NCI-H2196 treated with DMSO at 0.1 percent for 48 hours (cell line): ENCODE results near the gene RHBDD1.

ENCODE experiments used
- DNase-seq: peaks from one replicate; lab custom pipeline; 2025; ENCODE audit not compliant: unreplicated experiment; lab: John Stamatoyannopoulos, UW

The RHBDD1 gene

GRCh38 chr2:226910384-226910783 lies 74.5 kb downstream of the RHBDD1 start:
- DNase-seq, result no peak

GRCh38 chr2:226911932-226912331 lies 76.1 kb downstream of the RHBDD1 start:
- no peak for DNase-seq

DNA sequence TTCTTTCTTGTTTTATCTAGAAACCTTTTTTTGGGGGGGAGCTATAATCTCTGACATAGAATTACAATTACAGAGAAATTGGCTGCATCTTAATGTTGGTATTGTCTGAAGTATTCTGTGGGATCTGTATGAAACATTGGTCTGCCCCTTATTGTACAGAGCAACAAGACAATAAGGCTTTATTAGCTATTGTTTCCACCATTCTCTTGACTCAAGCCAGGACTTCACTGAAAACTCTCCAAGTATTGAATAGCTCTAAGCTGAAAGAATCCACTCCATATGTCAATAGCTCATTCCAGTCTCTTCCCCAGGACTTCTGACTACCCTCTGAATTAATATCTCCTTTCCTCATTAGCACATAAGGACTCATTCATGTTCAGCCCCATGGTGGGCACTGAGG lies 77.8 kb downstream of the RHBDD1 start:
- no peak for DNase-seq

GRCh38 chr2:226915846-226916360 lies 80.0 kb downstream of the RHBDD1 start:
- DNase-seq, result no peak

GRCh38 chr2:226916669-226917068 lies 80.8 kb downstream of the RHBDD1 start:
- no peak for DNase-seq

DNA sequence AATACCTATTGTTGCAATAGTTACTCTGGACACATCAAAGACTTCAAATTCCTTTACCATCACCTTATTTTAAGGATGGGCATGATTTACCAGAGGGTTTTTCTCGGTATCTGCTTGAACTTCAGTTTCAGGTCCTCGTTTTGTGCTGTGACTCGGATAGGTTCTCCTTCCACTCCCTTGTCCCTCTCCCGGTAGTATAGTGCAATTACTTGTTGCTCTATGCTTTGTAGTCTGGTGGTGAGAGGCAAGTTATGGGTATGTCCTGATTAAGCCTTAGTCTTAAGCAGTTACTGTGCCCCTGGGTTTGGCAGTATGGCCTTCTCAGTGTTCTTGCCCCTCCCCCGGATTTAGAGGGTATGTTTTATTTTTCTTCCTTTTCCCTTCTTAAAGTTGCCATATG lies 96.6 kb downstream of the RHBDD1 start:
- DNase-seq, result no peak

DNA sequence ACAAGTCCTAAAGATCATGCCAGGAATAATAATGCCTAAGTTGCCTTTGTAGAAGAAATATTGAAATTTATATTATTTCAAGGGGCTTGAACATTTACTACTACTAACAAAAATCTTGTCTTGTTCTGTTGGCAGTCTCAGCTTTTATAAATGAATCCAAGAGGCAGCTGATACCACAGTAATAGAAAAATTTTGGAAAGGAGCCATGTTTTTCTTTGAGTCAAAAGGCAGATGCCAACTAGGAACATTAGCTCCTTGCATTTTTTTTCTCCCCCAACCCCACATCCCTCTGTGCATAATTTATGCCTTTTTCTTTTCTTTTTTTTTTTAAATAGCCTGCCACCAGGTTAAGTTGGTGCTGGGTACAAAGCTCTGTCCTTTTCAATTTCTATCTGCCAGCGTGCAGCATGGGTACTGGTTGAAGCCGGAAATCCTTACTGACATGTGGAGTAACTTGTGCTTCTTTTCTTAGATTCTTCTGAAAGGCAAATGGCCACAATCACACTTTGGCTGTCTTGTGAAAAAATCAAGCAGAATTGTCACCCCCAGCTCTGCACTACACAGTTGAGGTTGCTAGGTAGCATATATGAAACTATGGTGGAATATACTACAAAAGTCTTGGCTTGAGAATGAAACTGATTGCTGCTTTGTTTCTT lies 98.8 kb downstream of the RHBDD1 start:
- no peak for DNase-seq

GRCh38 chr2:226943862-226944620 lies 108.2 kb downstream of the RHBDD1 start:
- DNase-seq, result no peak

GRCh38 chr2:226953206-226953605 lies 117.4 kb downstream of the RHBDD1 start:
- DNase-seq, result no peak

GRCh38 chr2:226953826-226954225 lies 118.0 kb downstream of the RHBDD1 start:
- DNase-seq, result no peak

DNA sequence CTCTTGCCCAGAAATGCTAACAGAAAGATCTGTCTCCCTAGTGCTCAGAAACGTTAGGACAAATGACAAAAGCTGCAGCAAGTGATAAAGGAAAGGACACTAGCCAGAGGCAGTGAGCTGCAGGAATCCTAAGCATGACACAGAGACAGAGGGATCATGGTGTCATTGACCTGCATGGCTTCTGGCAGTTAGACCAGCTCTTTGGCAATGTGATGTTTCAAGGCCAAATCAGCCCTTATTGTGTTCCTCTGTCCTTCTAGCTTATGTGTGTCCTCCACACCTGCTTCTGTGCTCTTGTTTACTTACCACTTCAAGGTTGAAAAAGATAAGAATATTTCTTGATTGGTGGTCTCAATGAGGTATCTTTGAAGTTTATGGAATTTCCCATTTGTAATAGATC lies 120.8 kb downstream of the RHBDD1 start:
- DNase-seq, result no peak

DNA sequence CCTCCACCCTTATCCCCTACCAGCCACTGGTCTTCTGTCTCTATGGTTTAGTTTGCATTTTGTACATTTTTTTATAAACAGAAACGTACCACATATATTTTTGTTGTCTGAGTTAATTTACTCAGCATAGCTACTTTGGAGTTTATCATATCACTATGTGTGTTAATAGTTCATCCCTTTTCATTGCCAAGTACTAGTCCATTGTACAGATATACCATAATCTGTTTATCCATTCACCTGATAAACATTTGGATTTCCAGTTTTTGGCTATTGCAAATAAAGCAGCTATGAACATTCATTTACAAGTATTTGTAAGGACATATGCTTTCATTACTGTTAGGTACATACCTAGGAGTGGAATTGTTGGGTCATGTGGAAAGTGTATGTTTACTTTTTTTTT lies 123.6 kb downstream of the RHBDD1 start:
- no peak for DNase-seq

GRCh38 chr2:226962176-226962773 lies 126.4 kb downstream of the RHBDD1 start:
- DNase-seq, result no peak

GRCh38 chr2:226963528-226963927 lies 127.7 kb downstream of the RHBDD1 start:
- no peak for DNase-seq

GRCh38 chr2:226965376-226965775 lies 129.5 kb downstream of the RHBDD1 start:
- no peak for DNase-seq

- DNase-seq, result no peak
These were observed 133.7 kb downstream of the RHBDD1 start for GRCh38 chr2:226969417-226970080.

- no peak for DNase-seq
These were observed 134.5 kb downstream of the RHBDD1 start for GRCh38 chr2:226970362-226970761.

DNA sequence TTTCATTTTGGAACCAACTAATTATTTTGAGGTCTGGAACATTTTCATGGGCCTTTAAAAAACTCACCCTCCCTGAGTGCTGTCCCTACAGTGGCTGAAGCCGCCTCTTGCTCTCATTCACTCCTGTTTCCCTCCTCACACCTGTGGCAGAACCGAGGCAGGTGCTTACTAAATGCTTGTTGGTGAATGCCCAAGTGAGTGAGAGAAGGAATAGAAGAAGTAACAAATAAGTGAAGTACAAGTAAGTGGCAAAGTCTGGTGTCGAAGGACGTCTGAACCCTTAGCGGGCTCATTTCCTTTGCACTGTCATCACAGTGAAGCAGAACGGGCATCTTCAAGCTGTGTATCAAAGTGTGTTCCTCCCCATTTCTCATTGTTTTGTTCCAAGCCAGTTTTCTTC lies 135.2 kb downstream of the RHBDD1 start:
- no peak for DNase-seq

DNA sequence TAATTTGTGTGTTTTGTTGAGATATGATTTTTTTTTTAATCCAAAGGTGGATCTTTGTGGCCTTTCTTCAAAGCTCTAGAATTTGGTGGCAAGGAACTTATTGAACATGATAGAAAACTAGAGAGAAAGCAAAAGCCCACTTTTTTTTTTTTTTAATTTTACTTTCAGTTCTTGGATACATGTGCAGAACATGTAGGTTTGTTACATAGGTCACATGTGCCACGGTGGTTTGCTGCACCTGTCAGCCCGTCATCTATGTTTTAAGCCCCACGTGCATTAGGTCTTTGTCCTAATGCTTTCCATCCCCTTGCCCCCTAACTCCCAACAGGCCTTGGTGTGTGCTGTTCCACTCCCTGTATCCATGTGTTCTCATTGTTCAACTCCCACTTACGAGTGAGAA lies 135.9 kb downstream of the RHBDD1 start:
- no peak for DNase-seq

DNA sequence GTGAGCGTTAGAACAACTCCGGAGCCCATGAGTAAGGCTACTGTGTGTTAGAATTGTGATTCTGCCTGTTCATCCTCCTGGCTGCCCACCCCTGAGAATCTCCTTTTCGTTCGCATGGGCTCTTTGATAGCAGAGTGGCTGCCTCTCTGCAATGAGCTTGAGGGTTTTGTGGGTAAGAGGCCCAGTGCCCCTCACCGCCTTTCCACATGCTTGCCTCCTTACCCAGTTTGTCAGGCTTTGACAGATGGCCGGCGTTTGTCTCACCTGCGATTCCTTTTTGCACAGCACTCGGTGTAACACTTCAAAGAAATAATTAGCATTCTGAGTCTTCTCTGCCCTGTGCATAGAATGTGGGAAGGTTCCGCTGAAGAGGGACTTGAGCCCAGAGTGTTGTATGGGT lies 138.0 kb downstream of the RHBDD1 start:
- DNase-seq, result no peak

- no peak for DNase-seq
These were observed 141.9 kb downstream of the RHBDD1 start for GRCh38 chr2:226977775-226978190.

GRCh38 chr2:226978300-226978699 lies 142.4 kb downstream of the RHBDD1 start:
- no peak for DNase-seq
